ENCODE measurements around the gene MRPL34.

The MRPL34 gene

GRCh38 chr19:17309965-17310461 is 4.3 kb downstream of the MRPL34 start:
- no peak for DNase-seq (ENCODE audit: low read depth in 2 of 2)

GRCh38 chr19:17311455-17312188 is 6.0 kb downstream of the MRPL34 start:
- DNase-seq (ENCODE audit: low read depth in 2 of 2), result no peak

- DNase-seq (ENCODE audit: low read depth in 2 of 2), result no peak
Measured at GRCh38 chr19:17312189-17313113, 6.8 kb downstream of the MRPL34 start.

GRCh38 chr19:17314007-17314593 is 8.4 kb downstream of the MRPL34 start:
- DNase-seq (ENCODE audit: low read depth in 2 of 2), result no peak

GRCh38 chr19:17318966-17319365 is 13.3 kb downstream of the MRPL34 start:
- DNase-seq (ENCODE audit: low read depth in 2 of 2), result no peak

GRCh38 chr19:17319473-17320238 is 14.0 kb downstream of the MRPL34 start:
- no peak for DNase-seq (ENCODE audit: low read depth in 2 of 2)

- no peak for DNase-seq (ENCODE audit: low read depth in 2 of 2)
Measured at GRCh38 chr19:17320435-17320834, 14.8 kb downstream of the MRPL34 start.

GRCh38 chr19:17321655-17322489 is 16.2 kb downstream of the MRPL34 start:
- no peak for DNase-seq (ENCODE audit: low read depth in 2 of 2)

- no peak for DNase-seq (ENCODE audit: low read depth in 2 of 2)
Measured at GRCh38 chr19:17322854-17323253, 17.2 kb downstream of the MRPL34 start.

- DNase-seq (ENCODE audit: low read depth in 2 of 2), result no peak
Measured at GRCh38 chr19:17323300-17323963, 17.8 kb downstream of the MRPL34 start.

GRCh38 chr19:17323964-17324332 is 18.3 kb downstream of the MRPL34 start:
- no peak for DNase-seq (ENCODE audit: low read depth in 2 of 2)

GRCh38 chr19:17324357-17325114 is 18.9 kb downstream of the MRPL34 start:
- DNase-seq (ENCODE audit: low read depth in 2 of 2), result no peak

GRCh38 chr19:17325133-17325532 is 19.5 kb downstream of the MRPL34 start:
- no peak for DNase-seq (ENCODE audit: low read depth in 2 of 2)

GRCh38 chr19:17325881-17326594 is 20.4 kb downstream of the MRPL34 start:
- DNase-seq (ENCODE audit: low read depth in 2 of 2), result no peak

- no peak for DNase-seq (ENCODE audit: low read depth in 2 of 2)
Measured at GRCh38 chr19:17326595-17326966, 20.9 kb downstream of the MRPL34 start.

GRCh38 chr19:17327068-17327653 is 21.5 kb downstream of the MRPL34 start:
- DNase-seq (ENCODE audit: low read depth in 2 of 2), result no peak

- no peak for DNase-seq (ENCODE audit: low read depth in 2 of 2)
Measured at GRCh38 chr19:17327654-17328516, 22.2 kb downstream of the MRPL34 start.
